Calu3 (cell line): ENCODE results near the gene LCP2. TPM values are rescaled to one million over a fixed set of nuclear protein-coding genes. Genes with fewer than 3 reads are reported as not detected.

Experiments
- BruUV-seq: library from RNA; stranded (reverse); fragments of 400-500 nt; replicated peaks from 2 replicates; lab custom pipeline; 2021; lab: Mats Ljungman, UMichigan
- CTCF ChIA-PET: fragments of 300-600 bp; sonication (Branson Sonifier 250); formaldehyde crosslinking; loops from one replicate; lab custom pipeline; 2022; ENCODE audit warnings: antibody characterized with exemption; lab: Charles Lee
- DNase-seq: peaks from one replicate; pipeline ENCODE4 v3.0.0; 2022
- H3K27ac Mint-ChIP-seq: one replicate; pipeline ENCODE4 v1.8.0; 2022; ENCODE audit warnings: mixed read lengths; ENCODE audit not compliant: unreplicated experiment
- H3K27me3 Mint-ChIP-seq: one replicate; pipeline ENCODE4 v1.8.0; 2022; ENCODE audit warnings: mixed read lengths; ENCODE audit not compliant: unreplicated experiment
- H3K36me3 Mint-ChIP-seq: one replicate; pipeline ENCODE4 v1.8.0; 2022; ENCODE audit warnings: mild to moderate bottlenecking, moderate library complexity, mixed read lengths; ENCODE audit not compliant: insufficient read depth, unreplicated experiment
- H3K4me1 Mint-ChIP-seq: one replicate; pipeline ENCODE4 v1.8.0; 2022; ENCODE audit warnings: mild to moderate bottlenecking, low read depth, mixed read lengths; ENCODE audit not compliant: unreplicated experiment
- H3K4me3 Mint-ChIP-seq: one replicate; pipeline ENCODE4 v1.8.0; 2022; ENCODE audit warnings: mild to moderate bottlenecking, low read depth, moderate library complexity, mixed read lengths; ENCODE audit not compliant: unreplicated experiment
- H3K9me3 Mint-ChIP-seq: one replicate; pipeline ENCODE4 v1.8.0; 2022; ENCODE audit warnings: low read depth, mixed read lengths; ENCODE audit not compliant: unreplicated experiment
- intact Hi-C: fragments of 100-400 bp; cut with micrococcal nuclease; formaldehyde crosslinking; loops from one replicate; pipeline ENCODE4 v1.10.0; 2022; ENCODE audit not compliant: unreplicated experiment
- total RNA-seq: library from RNA; stranded (reverse); gene quantifications from 2 replicates; pipeline ENCODE4 v1.2.3, GENCODE V29; 2022
- TF ChIP-seq, protein P1 (sequence below): fragments of 200-600 bp; IDR thresholded peaks from one replicate; pipeline ENCODE4 v1.8.0; 2022; ENCODE audit warnings: antibody characterized with exemption; ENCODE audit not compliant: unreplicated experiment

LCP2 gene
- total RNA-seq, 1 experiment from 2014 or later, result not detected

DNA sequence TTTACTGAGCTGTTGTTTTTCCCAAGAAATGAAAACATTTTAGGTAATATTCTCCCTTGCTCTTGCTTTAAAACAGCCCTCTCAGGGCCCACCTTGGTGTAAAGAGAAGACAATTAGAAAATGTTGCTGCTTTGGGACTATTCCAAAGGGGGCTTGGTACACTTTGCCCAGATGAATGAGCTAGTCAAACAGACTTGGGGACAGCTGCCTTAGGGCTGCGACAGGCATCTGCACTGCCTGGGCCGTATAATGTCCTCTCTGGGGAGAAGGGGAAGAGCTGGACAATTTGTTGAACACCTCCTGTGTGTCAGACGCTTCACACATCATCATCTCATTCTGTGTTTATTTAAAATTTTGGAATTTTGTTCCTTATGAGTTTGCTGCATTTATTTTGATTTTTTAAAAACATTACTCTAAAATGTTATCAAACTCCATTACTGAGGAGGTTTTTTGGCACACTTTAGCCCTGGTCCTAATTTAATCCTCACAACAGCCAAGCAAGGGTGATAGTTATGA lies 36.0 kb downstream of the LCP2 start:
- TF ChIP-seq, protein P1, sequence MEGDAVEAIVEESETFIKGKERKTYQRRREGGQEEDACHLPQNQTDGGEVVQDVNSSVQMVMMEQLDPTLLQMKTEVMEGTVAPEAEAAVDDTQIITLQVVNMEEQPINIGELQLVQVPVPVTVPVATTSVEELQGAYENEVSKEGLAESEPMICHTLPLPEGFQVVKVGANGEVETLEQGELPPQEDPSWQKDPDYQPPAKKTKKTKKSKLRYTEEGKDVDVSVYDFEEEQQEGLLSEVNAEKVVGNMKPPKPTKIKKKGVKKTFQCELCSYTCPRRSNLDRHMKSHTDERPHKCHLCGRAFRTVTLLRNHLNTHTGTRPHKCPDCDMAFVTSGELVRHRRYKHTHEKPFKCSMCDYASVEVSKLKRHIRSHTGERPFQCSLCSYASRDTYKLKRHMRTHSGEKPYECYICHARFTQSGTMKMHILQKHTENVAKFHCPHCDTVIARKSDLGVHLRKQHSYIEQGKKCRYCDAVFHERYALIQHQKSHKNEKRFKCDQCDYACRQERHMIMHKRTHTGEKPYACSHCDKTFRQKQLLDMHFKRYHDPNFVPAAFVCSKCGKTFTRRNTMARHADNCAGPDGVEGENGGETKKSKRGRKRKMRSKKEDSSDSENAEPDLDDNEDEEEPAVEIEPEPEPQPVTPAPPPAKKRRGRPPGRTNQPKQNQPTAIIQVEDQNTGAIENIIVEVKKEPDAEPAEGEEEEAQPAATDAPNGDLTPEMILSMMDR, result no peak
- CTCF ChIA-PET, result no interaction called here
- intact Hi-C loops, result no loop called here
- Mint-ChIP-seq H3K4me3 (no peak overlapping the region), H3K9me3 (no peaks in the 10 kb centered on the region), H3K4me1 (peaks cover 10% of the 10 kb centered on the region), H3K27ac (no peak overlapping the region), H3K36me3 (no peaks in the 10 kb centered on the region), H3K27me3 (peaks cover 57% of the 10 kb centered on the region)
- BruUV-seq, result no TSS peak
- DNase-seq, result no peak

DNA sequence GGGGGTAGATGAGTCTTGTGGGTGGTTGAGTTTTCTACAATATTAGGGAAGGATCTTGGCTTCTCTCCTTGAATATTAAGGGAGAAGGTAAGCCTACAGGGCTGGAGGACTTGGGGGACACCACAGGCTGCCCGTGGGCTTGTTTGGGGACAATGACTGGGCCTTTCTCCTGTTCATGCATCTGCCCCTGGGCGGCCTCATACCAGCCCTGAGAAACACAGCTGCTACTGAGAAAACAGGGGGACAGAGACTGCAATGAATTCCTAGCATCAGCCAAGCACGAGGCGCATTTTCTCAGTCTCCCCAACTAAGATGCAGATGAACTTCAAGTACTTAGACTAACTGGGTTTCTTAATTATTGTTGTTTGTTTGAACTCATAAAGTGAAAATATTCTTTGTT lies 40.2 kb downstream of the LCP2 start:
- no peak overlapping the region for H3K27ac Mint-ChIP-seq
- TF ChIP-seq, protein P1, result no peak
- no peaks in the 10 kb centered on the region for H3K9me3 Mint-ChIP-seq
- H3K27me3 Mint-ChIP-seq, result peaks cover 20% of the 10 kb centered on the region
- DNase-seq, result no peak
- H3K4me1 Mint-ChIP-seq, result peaks cover 36% of the 10 kb centered on the region
- intact Hi-C loops, result no loop called here
- BruUV-seq, result no TSS peak
- H3K36me3 Mint-ChIP-seq, result peaks cover 7% of the 10 kb centered on the region
- CTCF ChIA-PET, result interaction anchor here (0.6 kb wide), 1 partner anchor 165 kb away, joined by 4 read pairs; no protein-coding TSS in a partner anchor
- H3K4me3 Mint-ChIP-seq, result no peak overlapping the region

DNA sequence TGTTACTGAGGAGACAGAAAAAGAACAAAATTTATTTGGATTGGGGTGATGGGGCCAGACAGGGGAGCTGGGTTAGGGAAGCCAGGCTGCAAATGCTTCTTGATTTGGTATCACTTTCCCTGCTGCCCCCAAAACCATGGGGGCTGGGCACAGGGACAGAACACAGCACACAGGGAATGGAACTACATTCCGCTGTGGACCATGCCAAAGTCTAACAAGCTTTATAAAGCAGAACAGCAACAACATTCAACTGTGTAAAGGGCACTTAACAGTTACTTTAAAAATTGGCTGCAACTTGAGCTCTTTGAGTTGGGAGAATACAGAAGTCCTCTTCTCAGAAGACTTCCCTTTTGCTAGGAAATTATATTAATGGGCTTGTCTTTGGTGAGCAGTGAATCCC lies 41.0 kb downstream of the LCP2 start:
- no peak for DNase-seq
- Mint-ChIP-seq H3K27ac (no peak overlapping the region), H3K4me3 (no peak overlapping the region), H3K4me1 (peaks cover 41% of the 10 kb centered on the region), H3K36me3 (peaks cover 7% of the 10 kb centered on the region), H3K9me3 (no peaks in the 10 kb centered on the region), H3K27me3 (peaks cover 12% of the 10 kb centered on the region)
- TF ChIP-seq, protein P1, result no peak
- no TSS peak for BruUV-seq
- CTCF ChIA-PET, result interaction anchor here (0.6 kb wide), 1 partner anchor 166 kb away, joined by 4 read pairs; no protein-coding TSS in a partner anchor
- intact Hi-C loops, result no loop called here

DNA sequence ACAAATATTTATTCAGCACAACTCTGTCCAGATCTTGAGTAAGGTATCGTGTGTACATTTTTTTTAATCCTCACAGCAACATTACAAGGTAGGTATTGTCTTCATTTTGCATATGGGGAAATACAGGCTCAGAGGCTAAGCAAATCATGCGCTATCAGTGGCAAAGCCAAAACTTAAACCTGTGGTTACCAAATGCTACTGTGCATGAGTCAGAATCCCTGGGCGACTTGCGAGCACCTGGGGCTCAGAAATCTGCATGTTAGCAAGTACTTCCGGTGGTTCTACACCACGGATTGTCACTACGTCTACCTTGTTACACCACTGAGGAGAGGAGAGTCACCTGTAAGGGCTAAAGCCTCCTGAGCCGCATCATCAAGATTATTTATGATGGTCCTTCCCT lies 43.5 kb downstream of the LCP2 start:
- peak; percentile 84 for DNase-seq
- H3K4me3 Mint-ChIP-seq, result peak overlapping the region; percentile 13
- H3K36me3 Mint-ChIP-seq, result peaks cover 7% of the 10 kb centered on the region
- H3K27ac Mint-ChIP-seq, result peak overlapping the region; percentile 63
- intact Hi-C loops, result no loop called here
- H3K4me1 Mint-ChIP-seq, result peaks cover 50% of the 10 kb centered on the region
- no peaks in the 10 kb centered on the region for H3K27me3 Mint-ChIP-seq
- no TSS peak for BruUV-seq
- H3K9me3 Mint-ChIP-seq, result no peaks in the 10 kb centered on the region
- TF ChIP-seq, protein P1, result no peak
- CTCF ChIA-PET, result interaction anchor here (1.2 kb wide), 1 partner anchor 12 kb away, joined by 3 read pairs; no protein-coding TSS in a partner anchor
